Natural killer cell (primary cell): ENCODE results near the gene TCF7L2. TPM values are rescaled to one million over a fixed set of nuclear protein-coding genes. Genes with fewer than 3 reads are reported as not detected.

Source experiments
- ATAC-seq, 3 donors: fragments of 150-1000 bp in 2 of 3; fragments of 200-7000 bp in 1 of 3; cut with Tn5 transposase; 1 replicate in 1 of 3; 2 replicates in 2 of 3; pipeline ENCODE4 v1.10.0; 2021; ENCODE audit warnings: mild to moderate bottlenecking in 2 of 3, moderate library complexity in 2 of 3
- DNase-seq, 2 donors: peaks; one replicate each; pipeline versions ENCODE4 v3.0.0 to v3.0.0-alpha.2; 2013 to 2021; ENCODE audit warnings: mixed read lengths in 1 of 2
- H3K27ac ChIP-seq: one replicate; pipeline ENCODE4 v1.5.1; 2013; ENCODE audit warnings: mild to moderate bottlenecking, low read length
- H3K27me3 ChIP-seq: one replicate; pipeline ENCODE4 v1.6.1; 2013; ENCODE audit warnings: low read length; ENCODE audit not compliant: control insufficient read depth, insufficient read depth
- H3K36me3 ChIP-seq: one replicate; pipeline ENCODE4 v1.6.1; 2013; ENCODE audit warnings: low read length; ENCODE audit not compliant: control insufficient read depth, insufficient read depth
- H3K4me1 ChIP-seq: one replicate; pipeline ENCODE4 v1.6.1; 2013; ENCODE audit warnings: low read length; ENCODE audit not compliant: control insufficient read depth, insufficient read depth
- H3K4me3 ChIP-seq: one replicate; pipeline ENCODE4 v1.5.1; 2013; ENCODE audit warnings: low read length
- H3K9me3 ChIP-seq: one replicate; pipeline ENCODE4 v1.6.1; 2013; ENCODE audit warnings: low read length; ENCODE audit not compliant: control insufficient read depth, insufficient read depth
- H3K27ac Mint-ChIP-seq, 2 donors: one replicate each; pipeline ENCODE4 v1.8.0; 2022; ENCODE audit warnings: mild to moderate bottlenecking in 2 of 2, mixed read lengths in 2 of 2, moderate library complexity in 1 of 2
- H3K27me3 Mint-ChIP-seq, 2 donors: one replicate each; pipeline ENCODE4 v1.8.0; 2022; ENCODE audit warnings: low read depth in 2 of 2, mixed read lengths in 2 of 2
- H3K36me3 Mint-ChIP-seq: one replicate; pipeline ENCODE4 v1.8.0; 2022; ENCODE audit warnings: mixed read lengths
- H3K4me1 Mint-ChIP-seq, 2 donors: one replicate each; pipeline ENCODE4 v1.8.0; 2022; ENCODE audit warnings: mixed read lengths in 2 of 2
- H3K4me3 Mint-ChIP-seq: one replicate; pipeline ENCODE4 v1.8.0; 2022; ENCODE audit warnings: mild to moderate bottlenecking, moderate library complexity, mixed read lengths
- H3K9me3 Mint-ChIP-seq, 2 donors: one replicate each; pipeline ENCODE4 v1.8.0; 2022; ENCODE audit warnings: mixed read lengths in 2 of 2
- CTCF ChIP-seq: fragments of 200-600 bp; IDR thresholded peaks from one replicate; pipeline ENCODE4 v1.8.0; 2022; ENCODE audit warnings: antibody characterized with exemption
- WGBS: methylation state at CpG from one replicate; pipeline ENCODE4 v1.1.7; 2013; ENCODE audit warnings: missing lambda C conversion rate; ENCODE audit not compliant: insufficient coverage; 5-methylcytosine and 5-hydroxymethylcytosine counted together
- intact Hi-C: fragments of 100-400 bp; cut with micrococcal nuclease; formaldehyde crosslinking; loops from one replicate; pipeline ENCODE4 v1.14.2; 2022
- total RNA-seq, 4 donors: library from RNA; stranded (reverse); fragments of 120-200 nt in 1 of 4; gene quantifications; one replicate each; pipeline versions ENCODE4 v1.2.3 to v1.2.4, GENCODE V29; 2013 to 2022

Gene TCF7L2
- total RNA-seq, 3 donors from 2014 or later (not counting 1 experiment from before 2014, with no cell fraction given): 10.4 to 32.7 (median 15.3) TPM

GRCh38 chr10:112984756-112985155 is 34.7 kb downstream of the TCF7L2 start:
- Mint-ChIP-seq H3K9me3 (no peaks in the 10 kb centered on the region), H3K27ac (no peak overlapping the region), H3K36me3 (no peaks in the 10 kb centered on the region), H3K27me3 (peaks cover 25 to 52% of the 10 kb centered on the region in 2 donors), H3K4me3 (no peak overlapping the region), H3K4me1 (peaks cover 37 to 38% of the 10 kb centered on the region in 2 donors)
- H3K4me1 ChIP-seq: peaks cover 14% of the 10 kb centered on the region
- ATAC-seq: no peak
- H3K27ac ChIP-seq: no peak overlapping the region
- WGBS: 93% methylated on average over 8 of the region's 8 CpGs
- H3K9me3 ChIP-seq: no peaks in the 10 kb centered on the region
- intact Hi-C loops: no loop called here
- H3K36me3 ChIP-seq: no peaks in the 10 kb centered on the region
- DNase-seq: no peak
- peaks cover 32% of the 10 kb centered on the region for H3K27me3 ChIP-seq
- H3K4me3 ChIP-seq: no peak overlapping the region
- TF ChIP-seq CTCF: no peak

- DNase-seq (peak in 1 of 2 donors; percentile 8), ATAC-seq (peak; percentile 25 to 50 (median 34))
- WGBS: 72% methylated on average over 2 of the region's 7 CpGs
- Histone ChIP-seq H3K27me3 (peaks cover 26% of the 10 kb centered on the region), H3K36me3 (no peaks in the 10 kb centered on the region), H3K4me1 (peaks cover 14% of the 10 kb centered on the region), H3K9me3 (no peaks in the 10 kb centered on the region), H3K4me3 (no peak overlapping the region), H3K27ac (no peak overlapping the region)
- peaks cover 25 to 51% of the 10 kb centered on the region in 2 donors for H3K27me3 Mint-ChIP-seq
- no peaks in the 10 kb centered on the region for H3K36me3 Mint-ChIP-seq
- peak overlapping the region in 1 of 2 donors; percentile 17 for H3K27ac Mint-ChIP-seq
- no peaks in the 10 kb centered on the region for H3K9me3 Mint-ChIP-seq
- peaks cover 35 to 37% of the 10 kb centered on the region in 2 donors for H3K4me1 Mint-ChIP-seq
- TF ChIP-seq CTCF: no peak
- intact Hi-C loops: no loop called here
- no peak overlapping the region for H3K4me3 Mint-ChIP-seq
Measured at GRCh38 chr10:112985690-112986543, 35.9 kb downstream of the TCF7L2 start.

- intact Hi-C loops: no loop called here
- Mint-ChIP-seq H3K9me3 (no peaks in the 10 kb centered on the region), H3K27me3 (peaks cover 25 to 43% of the 10 kb centered on the region in 2 donors), H3K27ac (peak overlapping the region in 1 of 2 donors; percentile 17), H3K4me3 (no peak overlapping the region), H3K36me3 (no peaks in the 10 kb centered on the region), H3K4me1 (peaks cover 27 to 30% of the 10 kb centered on the region in 2 donors)
- TF ChIP-seq CTCF: no peak
- Histone ChIP-seq H3K36me3 (no peaks in the 10 kb centered on the region), H3K27me3 (peaks cover 26% of the 10 kb centered on the region), H3K4me1 (peaks cover 13% of the 10 kb centered on the region), H3K27ac (no peak overlapping the region), H3K9me3 (no peaks in the 10 kb centered on the region), H3K4me3 (no peak overlapping the region)
- ATAC-seq (no peak), DNase-seq (no peak)
- 71% methylated on average over 8 of the region's 8 CpGs for WGBS
Measured at GRCh38 chr10:112986544-112987190, 36.6 kb downstream of the TCF7L2 start.
